K562 (cell line): ENCODE data around the gene MAP4K4.

Source experiments
- ARNT ChIP-seq, 2 experiments: fragments of 450-650 bp; IDR thresholded peaks; 2 replicates each; pipeline ENCODE4 v1.6.1; 2016; ENCODE audit warnings: mild to moderate bottlenecking in 1 of 2
- BHLHE40 ChIP-seq: IDR thresholded peaks from 2 replicates; pipeline ENCODE4 v1.6.1; 2011; ENCODE audit warnings: low read length, improper control_type of control experiment
- CTCF ChIP-seq, 3 experiments: IDR thresholded peaks in 2 of 3; conservative IDR thresholded peaks in 1 of 3; 2 replicates each; pipeline ENCODE4 v1.5.1; 2011 to 2012; ENCODE audit warnings: low read length in 3 of 3, mild to moderate bottlenecking in 3 of 3, control low read depth in 2 of 3, improper control_type of control experiment in 1 of 3, inconsistent platforms in 1 of 3, low read depth in 1 of 3, mixed read lengths in 1 of 3, moderate library complexity in 1 of 3; ENCODE audit not compliant: insufficient read depth in 2 of 3
- IFI16 ChIP-seq: fragments of 250-450 bp; sonication (Bioruptor Pico); IDR thresholded peaks from 2 replicates; pipeline ENCODE4 v2.1.2; 2022; ENCODE audit warnings: mild to moderate bottlenecking, inconsistent platforms
- NRF1 ChIP-seq, 2 experiments: fragments of 450-650 bp; IDR thresholded peaks in 1 of 2; conservative IDR thresholded peaks in 1 of 2; 2 replicates each; pipeline ENCODE4 v1.6.1; 2014; ENCODE audit warnings: mild to moderate bottlenecking in 2 of 2
- RAD21 ChIP-seq, 2 experiments: fragments of 250-450 bp in 1 of 2; fragments of 450-650 bp in 1 of 2; sonication (Bioruptor Pico) in 1 of 2; formaldehyde crosslinking in 1 of 2; IDR thresholded peaks in 1 of 2; conservative IDR thresholded peaks in 1 of 2; 2 replicates each; pipeline versions ENCODE4 v1.4.0 to v1.8.0; 2020 to 2022; ENCODE audit warnings: mild to moderate bottlenecking in 2 of 2, moderate library complexity in 1 of 2
- SNIP1 ChIP-seq: fragments of 450-650 bp; IDR thresholded peaks from 2 replicates; pipeline ENCODE4 v1.7.1; 2017; ENCODE audit warnings: low read depth, mild to moderate bottlenecking
- TRIM24 ChIP-seq, 2 experiments: fragments of 450-650 bp; IDR thresholded peaks; 2 replicates each; pipeline ENCODE4 v1.6.1; 2016
- ZNF431 ChIP-seq: sonication (generic); formaldehyde crosslinking; IDR thresholded peaks from 2 replicates; pipeline ENCODE4 v1.8.0; 2022; ENCODE audit warnings: mild to moderate bottlenecking, missing genetic modification reagents

- TF ChIP-seq IFI16 (no peak), SNIP1 (no peak), TRIM24 (IDR thresholded peaks at IDR 0.05) (no peak), ARNT (IDR thresholded peaks at IDR 0.05) (no peak), BHLHE40 (no peak), CTCF (IDR thresholded peaks at IDR 0.05 in 2 of 3, conservative IDR thresholded peaks at IDR 0.05 in 1 of 3; ENCODE audit: insufficient read depth in 2 of 3, low read depth in 1 of 3, low read length in 3 of 3) (no peak), NRF1 (conservative IDR thresholded peaks at IDR 0.05 in 1 of 2, IDR thresholded peaks at IDR 0.05 in 1 of 2) (no peak), RAD21 (CRISPR knock-in tag; conservative IDR thresholded peaks at IDR 0.05 in 1 of 2, IDR thresholded peaks at IDR 0.05 in 1 of 2) (no peak), ZNF431 (CRISPR knock-in tag) (no peak)
Measured at GRCh38 chr2:101779190-101779589, 81.7 kb downstream of the MAP4K4 start.
